H1 (cell line): ENCODE data around the gene PRMT6. TPM values are rescaled to one million over a fixed set of nuclear protein-coding genes. Genes with fewer than 3 reads are reported as not detected.

Source experiments
- CTCF ChIA-PET: fragments of 300-600 bp; sonication (Branson Sonifier 250); formaldehyde crosslinking; loops from one replicate; lab custom pipeline; 2021; ENCODE audit not compliant: partially characterized antibody; lab: Charles Lee
- POLR2A ChIA-PET: fragments of 300-600 bp; sonication (Branson Sonifier 250); formaldehyde crosslinking; loops from one replicate; lab custom pipeline; 2021; ENCODE audit warnings: inconsistent platforms; ENCODE audit not compliant: partially characterized antibody; lab: Charles Lee
- DNase-seq, 2 experiments: peaks; one replicate each; pipeline versions ENCODE4 v3.0.0 to v3.0.0-alpha.2; 2010 to 2022; ENCODE audit warnings: low spot score in 2 of 2, low read depth in 1 of 2, mixed read lengths in 1 of 2
- FAIRE-seq: peaks from 2 replicates; lab custom pipeline; 2011; peaks lifted over from hg19 to GRCh38; lab: Jason Lieb, UNC
- H2AFZ ChIP-seq: 2 replicates; pipeline ENCODE4 v1.8.1; 2012; ENCODE audit warnings: low read length, inconsistent platforms
- H2AK5ac ChIP-seq: 2 replicates; pipeline ENCODE4 v1.6.1; 2013; ENCODE audit warnings: low read depth, low read length
- H2BK120ac ChIP-seq: replicated peaks from 2 replicates; pipeline ENCODE3; 2013; ENCODE audit warnings: low read depth, low read length, inconsistent platforms
- H2BK12ac ChIP-seq: 2 replicates; pipeline ENCODE4 v1.6.1; 2013; ENCODE audit warnings: low read depth, low read length
- H2BK15ac ChIP-seq: 2 replicates; pipeline ENCODE4 v1.6.1; 2013; ENCODE audit warnings: low read length
- H2BK20ac ChIP-seq: 2 replicates; pipeline ENCODE4 v1.6.1; 2013; ENCODE audit warnings: low read length
- H2BK5ac ChIP-seq: 2 replicates; pipeline ENCODE4 v1.6.1; 2013; ENCODE audit warnings: low read depth, low read length
- H3K14ac ChIP-seq: 2 replicates; pipeline ENCODE4 v1.6.1; 2013; ENCODE audit warnings: inconsistent platforms; ENCODE audit not compliant: insufficient read length
- H3K18ac ChIP-seq: 2 replicates; pipeline ENCODE4 v1.6.1; 2013; ENCODE audit warnings: low read length; ENCODE audit errors: extremely low read depth
- H3K23ac ChIP-seq: 2 replicates; pipeline ENCODE4 v1.6.1; 2013; ENCODE audit warnings: inconsistent platforms; ENCODE audit not compliant: insufficient read length
- H3K23me2 ChIP-seq: 2 replicates; pipeline ENCODE4 v1.6.1; 2013; ENCODE audit warnings: low read depth, low read length
- H3K27ac ChIP-seq: 2 replicates; pipeline ENCODE4 v1.6.1; 2011; ENCODE audit warnings: low read depth, low read length, inconsistent platforms
- H3K27me3 ChIP-seq, 4 experiments: replicated peaks in 1 of 4; 1 replicate in 1 of 4; 2 replicates in 3 of 4; pipeline versions ENCODE4 v1.6.1 to v1.8.1; 2011 to 2013; ENCODE audit warnings: low read length in 3 of 4, mild to moderate bottlenecking in 3 of 4, inconsistent platforms in 2 of 4, mixed read lengths in 2 of 4, moderate library complexity in 1 of 4; ENCODE audit not compliant: control insufficient read depth in 3 of 4, insufficient read depth in 3 of 4; ENCODE audit errors: extremely low read depth in 1 of 4
- H3K36me3 ChIP-seq, 4 experiments: 2 replicates each; pipeline versions ENCODE4 v1.6.1 to v1.8.1; 2011 to 2013; ENCODE audit warnings: mild to moderate bottlenecking in 4 of 4, low read length in 3 of 4, moderate library complexity in 2 of 4, control low read depth in 1 of 4, inconsistent platforms in 1 of 4; ENCODE audit not compliant: insufficient read depth in 4 of 4, control insufficient read depth in 2 of 4
- H3K4ac ChIP-seq: replicated peaks from 2 replicates; pipeline ENCODE3; 2013; ENCODE audit warnings: low read length, low read depth, mixed read lengths, inconsistent platforms; ENCODE audit not compliant: insufficient read length
- H3K4me1 ChIP-seq, 4 experiments: replicated peaks in 1 of 4; 1 replicate in 1 of 4; 2 replicates in 3 of 4; pipeline versions ENCODE4 v1.6.1 to v1.8.1; 2011 to 2013; ENCODE audit warnings: low read length in 3 of 4, inconsistent platforms in 2 of 4, mixed read lengths in 1 of 4; ENCODE audit not compliant: insufficient read depth in 4 of 4, control insufficient read depth in 3 of 4
- H3K4me2 ChIP-seq, 2 experiments: 2 replicates each; pipeline versions ENCODE4 v1.6.1 to v1.8.1; 2011 to 2013; ENCODE audit warnings: low read depth in 2 of 2, low read length in 2 of 2, control low read depth in 1 of 2, inconsistent platforms in 1 of 2, mild to moderate bottlenecking in 1 of 2; ENCODE audit not compliant: insufficient read depth in 1 of 2
- H3K4me3 ChIP-seq, 4 experiments: fragments of 200-600, 300-600 bp in 1 of 4; sonication (generic), shearing (Covaris generic), sonication (Bioruptor Twin) in 1 of 4; 2 replicates each; pipeline versions ENCODE4 v1.5.1 to v1.8.1; 2011 to 2016; ENCODE audit warnings: low read length in 4 of 4, low read depth in 3 of 4, control low read depth in 2 of 4, inconsistent platforms in 2 of 4, mild to moderate bottlenecking in 2 of 4, mixed read lengths in 1 of 4, moderate library complexity in 1 of 4; ENCODE audit not compliant: insufficient read depth in 2 of 4; ENCODE audit errors: extremely low read depth in 1 of 4
- H3K56ac ChIP-seq: replicated peaks from 2 replicates; pipeline ENCODE3; 2013; ENCODE audit warnings: low read depth, mild to moderate bottlenecking, mixed read lengths, low read length, inconsistent platforms; ENCODE audit not compliant: insufficient read length
- H3K79me1 ChIP-seq: 2 replicates; pipeline ENCODE4 v1.6.1; 2013; ENCODE audit warnings: low read depth, low read length, control low read depth
- H3K79me2 ChIP-seq, 2 experiments: 2 replicates each; pipeline versions ENCODE4 v1.6.1 to v1.8.1; 2012 to 2013; ENCODE audit warnings: low read length in 2 of 2, mild to moderate bottlenecking in 2 of 2, inconsistent platforms in 1 of 2; ENCODE audit not compliant: insufficient read depth in 2 of 2, control insufficient read depth in 1 of 2
- H3K9ac ChIP-seq, 4 experiments: replicated peaks in 1 of 4; 1 replicate in 1 of 4; 2 replicates in 3 of 4; pipeline versions ENCODE4 v1.6.1 to v1.8.1; 2011 to 2013; ENCODE audit warnings: low read depth in 3 of 4, low read length in 3 of 4, control low read depth in 2 of 4, mild to moderate bottlenecking in 2 of 4, moderate library complexity in 2 of 4, inconsistent platforms in 1 of 4; ENCODE audit errors: extremely low read depth in 1 of 4
- H3K9me3 ChIP-seq, 2 experiments: 2 replicates each; pipeline versions ENCODE4 v1.6.1 to v1.8.1; 2012 to 2013; ENCODE audit warnings: mild to moderate bottlenecking in 2 of 2, moderate library complexity in 2 of 2, control low read depth in 1 of 2, inconsistent platforms in 1 of 2, low read depth in 1 of 2, low read length in 1 of 2, mixed read lengths in 1 of 2; ENCODE audit not compliant: insufficient read depth in 2 of 2
- H4K20me1 ChIP-seq, 2 experiments: replicated peaks in 1 of 2; 2 replicates each; pipeline versions ENCODE3 to v1.8.1; 2011 to 2013; ENCODE audit warnings: inconsistent platforms in 2 of 2, low read length in 2 of 2, mild to moderate bottlenecking in 1 of 2; ENCODE audit not compliant: insufficient read depth in 2 of 2, control insufficient read depth in 1 of 2
- H4K5ac ChIP-seq: 2 replicates; pipeline ENCODE4 v1.6.1; 2013; ENCODE audit warnings: low read length, low read depth, mixed read lengths, inconsistent platforms; ENCODE audit not compliant: insufficient read length
- H4K8ac ChIP-seq: 2 replicates; pipeline ENCODE4 v1.8.0; 2013; ENCODE audit warnings: mild to moderate bottlenecking, moderate library complexity, low read length, inconsistent platforms; ENCODE audit not compliant: insufficient read depth; ENCODE audit errors: extremely low read depth
- H4K91ac ChIP-seq: replicated peaks from 2 replicates; pipeline ENCODE3; 2013; ENCODE audit warnings: low read length, mixed read lengths, inconsistent platforms; ENCODE audit not compliant: insufficient read length
- BACH1 ChIP-seq: IDR thresholded peaks from 2 replicates; pipeline ENCODE4 v1.6.1; 2012; ENCODE audit warnings: low read length, improper control_type of control experiment
- CBX5 ChIP-seq: fragments of 300-800, 300-1000 bp; sonication (generic); IDR thresholded peaks from 2 replicates; pipeline ENCODE4 v1.7.1; 2016; ENCODE audit warnings: antibody characterized with exemption, low read length, low read depth
- CBX8 ChIP-seq: fragments of 300-800, 300-1000 bp; sonication (generic); IDR thresholded peaks from 2 replicates; pipeline ENCODE4 v1.7.1; 2016; ENCODE audit warnings: low read depth, low read length, borderline replicate concordance
- EGR1 ChIP-seq: IDR thresholded peaks from 2 replicates; pipeline ENCODE4 v1.6.1; 2011; ENCODE audit warnings: low read depth, low read length, borderline replicate concordance
- EP300 ChIP-seq, 2 experiments: IDR thresholded peaks; 1 replicate in 1 of 2; 2 replicates in 1 of 2; pipeline ENCODE4 v1.6.1; 2011 to 2012; ENCODE audit warnings: low read depth in 2 of 2, low read length in 2 of 2, mild to moderate bottlenecking in 2 of 2, borderline replicate concordance in 1 of 2, inconsistent platforms in 1 of 2, moderate library complexity in 1 of 2
- FOSL1 ChIP-seq: IDR thresholded peaks from 2 replicates; pipeline ENCODE4 v1.6.1; 2011; ENCODE audit warnings: mild to moderate bottlenecking, low read depth, low read length, moderate library complexity; ENCODE audit not compliant: insufficient read depth
- KDM4A ChIP-seq: IDR thresholded peaks from one replicate; pipeline ENCODE4 v1.7.1; 2012; ENCODE audit warnings: low read depth, mild to moderate bottlenecking, moderate library complexity, low read length, inconsistent platforms; ENCODE audit not compliant: severe bottlenecking
- MAFK ChIP-seq: IDR thresholded peaks from 2 replicates; pipeline ENCODE4 v1.6.1; 2012; ENCODE audit warnings: low read depth, mild to moderate bottlenecking, improper control_type of control experiment, low read length
- NANOG ChIP-seq: IDR thresholded peaks from 2 replicates; pipeline ENCODE4 v1.6.1; 2011; ENCODE audit warnings: low read length, low read depth, mild to moderate bottlenecking, inconsistent platforms; ENCODE audit not compliant: insufficient read depth, poor library complexity, severe bottlenecking
- PHF8 ChIP-seq: fragments of 200-600 bp; sonication (generic); conservative IDR thresholded peaks from 2 replicates; pipeline ENCODE4 v1.7.1; 2012; ENCODE audit warnings: low read depth, mild to moderate bottlenecking, inconsistent platforms, low read length, moderate library complexity
- SP2 ChIP-seq: IDR thresholded peaks from 2 replicates; pipeline ENCODE4 v1.6.1; 2012; ENCODE audit warnings: mild to moderate bottlenecking, low read length, inconsistent platforms
- TAF7 ChIP-seq: optimal IDR thresholded peaks from 2 replicates; pipeline ENCODE3; 2011; ENCODE audit warnings: low read depth, mild to moderate bottlenecking, inconsistent platforms, low read length, moderate library complexity, borderline replicate concordance
- TBP ChIP-seq: IDR thresholded peaks from 2 replicates; pipeline ENCODE4 v1.6.1; 2011; ENCODE audit warnings: low read depth, low read length, improper control_type of control experiment
- WGBS, 2 experiments: shearing (Covaris generic) in 1 of 2; methylation state at CpG; one replicate each; pipeline versions ENCODE4 v1.1.6 to v1.1.7; 2013 to 2015; ENCODE audit warnings: low lambda C conversion rate in 2 of 2, mixed read lengths in 2 of 2, inconsistent platforms in 1 of 2, low coverage in 1 of 2, missing lambda C conversion rate in 1 of 2; ENCODE audit not compliant: insufficient replicate concordance in 2 of 2, insufficient coverage in 1 of 2, insufficient read length in 1 of 2; ENCODE audit errors: extremely low coverage in 1 of 2, missing lambda C conversion rate in 1 of 2; 5-methylcytosine and 5-hydroxymethylcytosine counted together
- polyA plus RNA-seq, 7 experiments: library from polyadenylated mRNA; depleted of rRNA in 3 of 7; stranded (reverse) in 5 of 7; unstranded in 2 of 7; fragments of >200 nt in 5 of 7; fragments of 200-250 nt in 2 of 7; gene quantifications; 1 replicate in 5 of 7; 2 replicates in 1 of 7; 4 replicates in 1 of 7; pipeline versions ENCODE4 v1.2.1 to v1.2.3, GENCODE V29; 2011 to 2013; ENCODE audit warnings: missing spikeins in 2 of 7, mixed read lengths in 2 of 7
- total RNA-seq: library from RNA; stranded (reverse); fragmentation: NEBNext Ultra II Directional; extraction: Animal tissue kit (Norgen Biotek cat#: 25700); gene quantifications from 2 replicates; pipeline ENCODE4 v1.2.1, GENCODE V29; 2021

PRMT6 gene
- total and polyA plus RNA-seq, 2 of the 8 experiments (the other 6 are each of a cell fraction or from before 2014, with no cell fraction given): 23.6 to 38.2 TPM

DNA sequence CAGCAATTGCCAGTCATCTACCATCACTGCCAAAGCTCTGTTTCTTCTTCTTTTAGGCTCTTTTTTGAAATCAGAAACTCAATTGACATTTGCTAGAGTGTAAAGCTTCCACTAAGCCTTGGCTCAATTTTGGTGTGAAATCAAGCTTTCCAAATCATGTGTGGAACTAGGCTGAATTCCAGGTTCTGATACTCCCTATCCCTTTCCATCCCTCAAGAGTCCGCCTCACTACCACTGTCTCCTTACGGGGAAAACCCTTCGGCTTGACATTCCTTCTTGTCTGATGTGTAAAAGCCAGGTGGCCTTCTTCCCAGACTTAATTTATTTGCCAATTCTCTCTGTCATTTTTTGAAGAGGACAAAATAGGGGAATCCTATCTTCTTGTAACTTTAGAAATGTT lies 47.2 kb upstream of the PRMT6 start:
- Histone ChIP-seq H3K9ac (no peak overlapping the region), H2AFZ (peak overlapping the region; percentile 72; the same call in 1 of the 2 replicates), H4K20me1 (no peaks in the 10 kb centered on the region), H3K56ac (no peak overlapping the region), H4K8ac (no peak overlapping the region), H3K23me2 (no peaks in the 10 kb centered on the region), H4K91ac (no peak overlapping the region), H3K18ac (no peak overlapping the region), H2BK5ac (no peak overlapping the region), H3K9me3 (no peaks in the 10 kb centered on the region), H3K27me3 (no peaks in the 10 kb centered on the region), H3K4ac (no peak overlapping the region), H3K4me1 (no peaks in the 10 kb centered on the region), H3K27ac (no peak overlapping the region), H3K14ac (no peak overlapping the region), H3K4me3 (no peak overlapping the region), H4K5ac (no peak overlapping the region), H3K36me3 (no peaks in the 10 kb centered on the region), H3K79me1 (no peaks in the 10 kb centered on the region), H2BK12ac (no peak overlapping the region), H3K4me2 (no peak overlapping the region), H2BK120ac (no peak overlapping the region), H2BK20ac (no peak overlapping the region), H3K79me2 (no peaks in the 10 kb centered on the region), H2AK5ac (no peak overlapping the region), H2BK15ac (no peak overlapping the region), H3K23ac (no peak overlapping the region)
- DNase-seq: no peak
- ChIA-PET CTCF (no interaction called here), POLR2A (no interaction called here)
- WGBS, 2 experiments: 95% methylated on average over 3 of the region's 3 CpGs; no CpG with 5 or more reads in 1 of the 2 experiments
- no peak for FAIRE-seq
- no peak for TF ChIP-seq MAFK
- TF ChIP-seq FOSL1: no peak
- TF ChIP-seq TBP: no peak
- no peak for TF ChIP-seq TAF7
- no peak for TF ChIP-seq KDM4A
- TF ChIP-seq PHF8: no peak
- no peak for TF ChIP-seq SP2
- TF ChIP-seq CBX5: no peak
- TF ChIP-seq EP300 (IDR thresholded peaks at IDR 0.05; ENCODE audit: borderline replicate concordance in 1 of 2, low read depth in 2 of 2, low read length in 2 of 2): no peak
- TF ChIP-seq BACH1: no peak
- no peak for TF ChIP-seq EGR1
- TF ChIP-seq NANOG: no peak
- no peak for TF ChIP-seq CBX8
